Epithelial cell of esophagus (primary cell): Measurements from ENCODE around the gene MOB2.

ENCODE experiments used
- DNase-seq: peaks from one replicate; pipeline ENCODE4 v3.0.0; 2010; ENCODE audit warnings: low read depth
- H3K4me3 ChIP-seq: 2 replicates; pipeline ENCODE4 v1.5.1; 2011; ENCODE audit warnings: mild to moderate bottlenecking, low read length, control low read depth
- CTCF ChIP-seq: IDR thresholded peaks from 2 replicates; pipeline ENCODE4 v1.5.1; 2011; ENCODE audit warnings: low read depth, mild to moderate bottlenecking, low read length, control low read depth, inconsistent platforms; ENCODE audit not compliant: insufficient read depth; ENCODE audit errors: missing control alignments

The MOB2 gene

GRCh38 chr11:1499261-1499890, 12.8 kb upstream of the MOB2 start:
- no peak overlapping the region for H3K4me3 ChIP-seq
- no peak for DNase-seq

GRCh38 chr11:1498262-1498661, 11.7 kb upstream of the MOB2 start:
- no peak overlapping the region for H3K4me3 ChIP-seq
- no peak for DNase-seq
- TF ChIP-seq CTCF, result no peak

More at GRCh38 chr11:1499261-1499890, 12.8 kb upstream of the MOB2 start:
- TF ChIP-seq CTCF, result no peak

GRCh38 chr11:1497600-1497999, 11.0 kb upstream of the MOB2 start:
- DNase-seq, result no peak
- no peak overlapping the region for H3K4me3 ChIP-seq
- no peak for TF ChIP-seq CTCF

GRCh38 chr11:1496761-1497095, 10.1 kb upstream of the MOB2 start:
- H3K4me3 ChIP-seq, result no peak overlapping the region
- DNase-seq, result no peak
- no peak for TF ChIP-seq CTCF

- DNase-seq, result peak; percentile 24
- no peak for TF ChIP-seq CTCF
- no peak overlapping the region for H3K4me3 ChIP-seq
These were observed 9.6 kb upstream of the MOB2 start for GRCh38 chr11:1496091-1496760.

GRCh38 chr11:1494650-1495049, 8.1 kb upstream of the MOB2 start:
- no peak for TF ChIP-seq CTCF
- DNase-seq, result no peak
- no peak overlapping the region for H3K4me3 ChIP-seq

- no peak overlapping the region for H3K4me3 ChIP-seq
- no peak for TF ChIP-seq CTCF
- no peak for DNase-seq
These were observed 7.2 kb upstream of the MOB2 start for GRCh38 chr11:1493650-1494244.
